NCI-H146 (cell line): ENCODE results near the gene NCOA1.
"Not testable (repeated sequence)": the region's sequence is repeated elsewhere in the genome, so short reads cannot be mapped to it uniquely, and the experiment has no call there.

Experiments used
- DNase-seq: peaks from one replicate; lab custom pipeline; 2025; lab: John Stamatoyannopoulos, UW

The NCOA1 gene

DNA sequence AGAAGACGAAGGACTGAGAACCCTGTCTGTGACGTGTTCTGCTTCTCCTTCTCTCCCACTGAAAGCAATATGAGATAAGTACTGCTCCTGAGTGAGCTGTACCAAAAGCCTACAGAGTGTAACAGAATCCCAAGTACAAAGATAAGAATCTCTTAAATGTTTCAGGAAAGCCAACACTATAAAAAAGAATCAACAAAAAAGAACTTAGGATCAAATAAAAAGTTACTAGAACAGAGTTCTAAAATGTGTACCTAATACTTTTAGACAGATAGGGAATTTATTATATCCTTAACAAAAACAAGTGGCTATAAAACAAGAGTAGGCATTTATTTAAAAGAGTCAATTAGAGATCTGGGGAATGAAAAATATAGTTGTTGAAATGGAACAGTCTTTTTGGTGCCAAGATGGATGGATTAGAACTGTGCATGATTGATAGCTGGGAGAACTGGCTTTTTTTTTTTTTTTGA is 49.0 kb downstream of the NCOA1 start:
- no peak for DNase-seq

DNA sequence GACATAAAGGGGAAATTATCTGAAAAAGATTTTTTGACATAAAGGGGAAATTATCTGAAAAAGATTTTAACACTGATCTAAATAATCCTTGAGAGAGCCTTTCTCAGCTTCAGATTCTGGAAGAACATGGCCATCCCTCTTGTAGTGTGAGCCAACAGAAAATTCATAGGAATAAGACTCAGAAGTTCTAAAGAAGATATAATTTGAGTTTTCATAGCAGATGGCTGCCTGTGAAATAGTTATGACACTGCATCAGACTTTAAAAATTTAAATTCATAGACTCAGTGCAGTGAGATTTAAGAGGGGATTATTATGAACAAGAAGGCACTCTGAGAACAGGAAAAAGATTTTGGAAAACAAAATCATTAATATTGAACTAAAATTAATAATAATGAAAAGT is 50.6 kb downstream of the NCOA1 start:
- DNase-seq, result no peak

DNA sequence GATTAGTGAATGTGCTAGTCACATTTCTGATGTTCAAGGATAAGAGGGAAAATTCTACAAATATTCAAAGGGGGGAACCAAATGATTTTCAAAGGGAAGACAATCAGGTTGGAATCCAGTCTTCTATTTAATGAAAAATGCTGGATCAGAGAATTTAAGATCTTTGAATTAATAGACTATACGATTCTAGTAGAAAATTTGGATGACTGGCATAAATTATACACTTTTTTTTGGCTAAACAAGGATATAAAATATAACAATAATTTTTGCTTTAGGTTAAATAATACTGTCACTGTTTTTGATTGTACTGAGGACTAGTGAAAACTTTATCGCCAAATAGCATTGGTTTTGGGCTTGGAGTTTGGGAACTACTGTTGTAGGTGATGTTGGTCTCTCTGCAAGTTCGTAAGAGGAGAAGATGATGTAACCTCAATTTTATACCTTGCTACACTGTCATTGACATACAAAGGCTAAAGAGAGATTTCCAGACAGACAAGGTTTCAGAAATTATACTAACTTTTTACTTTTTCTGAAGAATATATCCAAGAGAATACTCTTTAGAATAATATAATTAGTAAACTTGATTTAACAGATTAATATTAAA is 51.3 kb downstream of the NCOA1 start:
- DNase-seq, result no peak

DNA sequence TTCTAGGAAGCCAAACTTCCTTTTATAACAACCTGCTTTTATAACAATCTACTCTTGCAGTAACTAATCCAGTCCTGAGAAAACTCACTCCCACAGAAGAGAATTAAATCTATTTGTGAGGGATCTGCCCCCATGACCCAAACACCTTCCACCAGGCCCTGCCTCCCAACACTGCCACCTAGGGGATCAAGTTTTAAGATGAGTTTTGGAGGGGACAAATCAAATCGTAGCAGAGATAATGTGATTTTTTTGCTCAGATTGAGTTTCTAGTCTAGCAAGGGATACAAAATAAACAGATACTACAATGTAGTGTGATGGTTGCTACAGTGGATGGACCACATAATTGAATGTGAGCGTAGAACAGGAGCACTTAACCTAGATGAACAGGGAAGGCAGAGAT is 52.2 kb downstream of the NCOA1 start:
- no peak for DNase-seq

DNA sequence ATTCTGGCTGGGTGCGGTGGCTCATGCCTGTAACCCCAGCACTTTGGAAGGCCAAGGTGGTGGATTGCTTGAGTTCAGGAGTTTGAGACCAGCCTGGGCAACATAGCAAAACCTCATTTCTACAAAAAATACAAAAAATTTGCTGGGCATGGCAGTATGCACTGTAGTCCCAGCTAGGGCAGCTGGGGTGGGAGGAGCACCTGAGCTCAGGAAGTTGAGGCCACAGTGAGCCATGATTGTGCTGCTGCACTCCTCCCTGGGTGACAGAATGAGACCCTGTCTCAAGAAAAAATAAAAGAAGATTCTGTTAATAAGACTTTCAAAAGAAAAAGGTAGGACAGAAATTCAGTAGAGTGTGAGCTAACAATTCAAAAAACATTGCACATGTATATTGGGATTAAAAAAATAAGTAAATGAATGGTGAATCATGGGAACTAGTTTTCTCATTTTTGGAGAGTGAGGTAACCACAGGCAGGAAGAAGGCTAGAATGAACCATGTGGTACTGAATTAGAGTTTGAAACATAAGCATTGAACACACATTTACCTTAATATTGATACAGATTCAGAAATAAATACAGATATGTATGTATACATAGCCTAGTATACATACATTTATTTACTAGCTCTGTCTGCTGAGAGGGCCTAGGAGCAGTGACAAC is 53.5 kb downstream of the NCOA1 start:
- DNase-seq, result no peak

DNA sequence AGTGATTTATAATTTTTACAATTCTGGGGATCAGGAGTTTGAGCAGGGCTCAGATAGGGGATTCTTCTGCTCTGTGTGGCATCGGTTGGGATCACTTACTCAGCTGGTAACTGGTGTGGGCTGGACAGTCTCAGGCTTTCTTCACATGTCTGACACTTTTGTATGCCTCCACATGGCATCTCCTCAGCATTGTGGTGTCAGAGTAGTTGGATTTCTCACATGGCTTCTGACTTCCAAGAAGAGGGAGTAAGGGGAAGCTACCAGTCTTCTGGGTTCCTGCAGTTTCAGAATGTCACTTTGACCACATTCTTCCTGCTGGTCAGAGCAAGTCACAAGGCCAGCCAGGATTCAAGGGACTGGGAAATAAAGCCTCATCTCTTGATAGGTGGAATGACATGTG is 55.6 kb downstream of the NCOA1 start:
- DNase-seq, result no peak

DNA sequence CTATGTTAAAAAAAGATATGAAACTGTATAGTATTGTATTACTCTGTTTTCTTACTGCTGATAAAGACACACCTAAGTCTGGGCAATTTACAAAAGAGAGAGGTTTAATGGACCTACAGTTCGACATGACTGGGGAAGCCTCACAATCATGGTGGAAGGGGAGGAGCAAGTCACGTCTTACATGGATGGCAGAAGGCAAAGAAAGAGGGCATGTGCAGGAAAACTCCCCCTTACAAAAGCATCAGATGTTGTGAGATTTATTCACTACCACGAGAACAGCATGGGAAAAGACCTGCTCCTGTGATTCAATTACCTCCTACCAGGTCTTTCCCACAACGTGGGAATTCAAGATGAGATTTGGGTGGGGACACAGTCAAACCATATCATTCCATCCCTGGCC is 57.0 kb downstream of the NCOA1 start:
- no peak for DNase-seq

DNA sequence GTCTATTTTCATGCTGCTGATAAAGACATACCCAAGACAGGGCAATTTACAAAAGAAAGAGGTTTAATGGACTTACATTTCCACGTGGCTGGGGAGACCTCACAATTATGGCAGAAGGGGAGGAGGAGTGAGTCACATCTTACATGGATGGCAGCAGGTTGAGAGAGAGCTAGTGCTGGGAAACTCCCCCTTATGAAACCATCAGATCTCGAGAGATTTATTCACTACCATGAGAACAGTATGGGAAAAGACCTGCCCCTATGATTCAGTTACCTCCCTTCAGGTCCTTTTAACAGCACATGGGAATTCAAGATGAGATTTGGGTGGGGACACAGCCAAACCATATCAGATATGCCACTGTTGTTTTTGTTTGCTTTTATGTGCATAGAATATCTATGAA is 59.2 kb downstream of the NCOA1 start:
- DNase-seq, result not testable (repeated sequence)

DNA sequence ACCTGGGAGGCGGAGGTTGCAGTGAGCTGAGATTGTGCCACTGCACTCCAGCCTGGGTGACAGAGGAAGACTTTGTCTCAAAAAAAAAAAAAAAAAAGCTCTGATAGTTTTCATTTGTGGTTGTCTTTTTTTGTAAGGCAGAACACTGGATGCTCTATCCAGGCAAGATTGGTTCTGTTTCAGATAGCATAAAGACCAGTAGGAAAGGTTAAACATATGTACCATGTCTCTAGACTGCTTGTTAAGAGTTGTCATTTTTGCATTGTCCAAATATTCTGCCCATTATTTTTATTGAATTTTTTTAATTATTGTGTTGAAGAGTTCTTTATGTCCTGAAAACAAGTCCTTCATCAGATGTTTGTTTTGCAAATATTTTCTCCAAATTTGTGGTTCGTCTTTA is 60.0 kb downstream of the NCOA1 start:
- no peak for DNase-seq

DNA sequence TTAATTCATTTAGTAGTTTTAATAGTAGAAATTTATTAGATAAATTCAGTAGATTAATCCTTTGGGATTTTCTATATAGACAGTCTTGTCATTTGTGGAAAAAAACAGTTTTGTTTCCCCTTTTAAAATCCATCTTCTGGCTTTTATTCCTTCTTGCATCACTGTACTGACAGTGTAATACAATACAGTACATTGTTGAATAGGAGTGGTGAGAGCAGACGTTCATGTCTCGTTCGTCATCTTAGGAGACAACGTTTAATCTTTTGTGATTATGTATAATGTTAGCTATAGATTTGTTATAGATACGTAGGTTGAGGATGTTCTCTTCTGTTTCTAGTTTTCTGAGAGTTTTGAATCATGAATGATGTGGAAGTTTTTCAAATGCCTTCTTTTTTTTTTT is 61.8 kb downstream of the NCOA1 start:
- DNase-seq, result no peak

DNA sequence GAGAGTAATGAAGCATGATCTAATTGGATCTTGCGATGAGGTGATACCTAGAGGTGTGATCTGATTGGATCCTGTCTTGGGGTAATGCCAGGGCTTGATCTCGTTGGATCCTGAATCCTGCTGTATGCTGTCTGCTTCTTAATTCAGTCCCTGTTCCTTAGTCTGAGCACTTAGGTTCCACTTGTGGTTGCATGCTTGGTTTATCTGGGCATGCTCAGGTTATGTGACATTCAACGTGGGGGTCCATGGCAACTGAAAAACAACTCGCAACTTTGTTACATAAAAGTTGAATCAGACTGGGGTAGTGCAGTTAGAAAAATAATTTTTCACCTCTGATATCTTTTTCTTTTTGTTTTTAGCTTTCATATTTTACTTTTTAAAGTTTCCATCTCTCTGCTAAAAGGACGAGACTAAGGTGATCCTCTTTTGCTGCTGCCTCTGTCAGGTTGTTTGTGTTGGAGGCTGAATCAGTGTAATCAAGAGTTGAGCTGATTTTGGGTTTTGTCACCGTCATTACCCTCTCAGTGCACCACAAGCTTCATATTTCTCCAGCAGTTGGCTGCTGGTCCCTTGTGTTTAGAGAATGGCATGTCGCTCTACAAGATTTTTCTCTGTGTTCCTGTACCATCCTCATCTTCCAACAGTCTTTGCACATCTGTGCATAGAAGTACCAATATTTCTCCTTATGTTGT is 67.9 kb downstream of the NCOA1 start:
- DNase-seq, result no peak

DNA sequence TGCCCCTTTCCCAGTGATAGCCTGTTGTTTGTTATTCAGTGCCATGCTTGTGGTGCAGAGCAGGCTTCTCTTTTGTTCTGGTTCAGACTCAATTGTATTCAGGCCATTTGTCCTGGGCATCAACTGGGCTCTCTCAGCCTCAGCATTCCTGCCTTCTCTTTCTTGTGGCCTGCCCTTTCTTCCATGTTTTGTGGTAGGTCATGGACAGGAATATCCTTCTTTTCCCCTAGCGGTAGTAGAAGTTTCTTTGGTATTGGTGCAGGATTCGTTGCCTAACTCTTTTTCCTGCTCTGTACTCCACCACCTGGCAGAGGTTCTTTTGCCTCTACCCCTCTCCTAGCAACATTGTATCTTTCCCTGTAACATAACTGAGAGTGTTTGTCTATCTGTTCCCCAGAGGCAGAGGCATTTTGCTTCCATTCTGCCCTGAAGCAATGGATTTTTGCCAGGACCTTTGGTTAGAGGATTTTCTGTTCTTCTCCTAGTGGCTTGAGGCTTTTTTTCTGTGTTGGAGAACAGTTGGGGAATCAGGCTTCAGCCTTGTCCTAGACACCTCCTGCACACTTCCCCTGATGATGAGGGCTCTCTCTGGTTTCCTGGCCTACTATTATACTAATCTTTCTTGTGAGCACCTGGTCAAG is 68.5 kb downstream of the NCOA1 start:
- DNase-seq, result no peak

DNA sequence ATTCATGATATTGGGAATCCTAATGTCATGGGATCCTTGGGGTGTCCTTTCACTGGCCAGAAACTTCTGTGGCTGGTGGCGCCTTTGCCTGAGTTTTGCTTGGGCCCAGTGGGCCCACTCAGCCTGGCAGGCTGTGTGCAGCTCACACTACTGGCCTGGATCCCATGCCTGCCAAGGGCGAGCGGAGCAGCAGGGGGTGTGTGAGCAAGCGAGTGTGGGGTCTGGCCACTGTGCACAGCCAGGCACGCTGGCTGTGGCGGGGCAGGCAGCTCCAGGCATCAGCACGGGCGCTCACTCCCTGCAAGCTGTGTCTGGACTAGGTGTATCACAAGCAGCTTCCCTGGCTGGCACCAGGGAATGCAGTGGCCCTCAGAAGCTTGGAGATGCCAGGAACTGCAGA is 74.5 kb downstream of the NCOA1 start:
- DNase-seq, result no peak

DNA sequence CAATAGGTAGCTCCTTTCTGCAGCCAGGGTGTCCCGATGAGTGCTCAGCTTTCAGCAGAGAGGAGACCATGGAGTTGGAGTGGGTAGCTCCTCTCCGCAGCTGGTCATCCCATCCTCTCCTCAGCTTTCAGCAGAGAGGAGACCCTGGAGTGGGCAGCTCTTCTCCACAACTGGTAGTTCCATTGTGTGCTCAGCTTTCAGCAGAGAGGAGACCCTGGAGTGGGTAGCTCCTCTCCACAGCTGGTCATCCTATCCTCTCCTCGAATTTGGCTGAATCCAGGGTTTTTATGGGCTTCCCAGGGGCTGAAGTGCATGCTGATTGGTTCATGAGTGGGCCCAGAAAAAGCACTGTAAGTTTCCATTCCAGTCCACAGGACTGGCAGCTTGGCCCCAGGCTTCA is 75.2 kb downstream of the NCOA1 start:
- DNase-seq, result no peak

DNA sequence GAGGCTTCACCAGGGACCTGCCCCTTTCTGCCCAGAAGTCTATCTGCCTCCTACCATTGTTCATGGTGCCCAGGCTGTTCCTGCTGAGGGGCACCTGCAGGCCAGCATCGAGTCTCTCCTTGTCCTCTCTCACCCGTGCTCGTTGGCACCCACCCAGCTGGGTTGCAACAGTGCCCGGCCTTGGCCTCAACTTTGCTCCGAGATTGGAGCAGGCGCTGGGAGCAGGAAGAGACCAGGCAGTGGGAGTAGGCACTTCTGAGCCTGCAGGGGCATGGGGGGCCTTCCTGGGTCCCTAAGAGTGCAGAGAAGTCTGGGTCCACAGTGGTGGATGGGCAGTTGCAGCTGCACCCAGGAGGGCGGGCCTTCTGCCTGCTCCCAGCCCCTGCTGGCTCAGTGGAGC is 75.6 kb downstream of the NCOA1 start:
- no peak for DNase-seq

DNA sequence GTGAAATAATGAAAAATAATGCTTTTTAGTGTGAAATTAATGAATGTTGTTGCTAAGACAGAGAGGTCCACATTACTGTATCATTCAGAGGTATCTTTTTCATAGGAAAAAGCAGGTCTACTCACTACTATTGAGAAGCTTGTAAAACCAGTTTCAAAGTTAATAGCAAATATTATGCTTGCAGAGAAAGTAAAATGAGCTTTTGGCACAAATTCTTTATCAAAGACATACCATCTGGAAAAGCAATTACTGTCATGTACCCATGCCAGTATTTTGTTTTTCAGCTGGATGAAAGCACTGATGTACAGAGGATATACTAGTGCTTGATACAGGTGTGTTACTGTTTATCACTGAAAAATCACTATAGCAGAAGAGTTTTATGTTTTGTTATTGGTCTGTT is 77.5 kb downstream of the NCOA1 start:
- DNase-seq, result no peak

DNA sequence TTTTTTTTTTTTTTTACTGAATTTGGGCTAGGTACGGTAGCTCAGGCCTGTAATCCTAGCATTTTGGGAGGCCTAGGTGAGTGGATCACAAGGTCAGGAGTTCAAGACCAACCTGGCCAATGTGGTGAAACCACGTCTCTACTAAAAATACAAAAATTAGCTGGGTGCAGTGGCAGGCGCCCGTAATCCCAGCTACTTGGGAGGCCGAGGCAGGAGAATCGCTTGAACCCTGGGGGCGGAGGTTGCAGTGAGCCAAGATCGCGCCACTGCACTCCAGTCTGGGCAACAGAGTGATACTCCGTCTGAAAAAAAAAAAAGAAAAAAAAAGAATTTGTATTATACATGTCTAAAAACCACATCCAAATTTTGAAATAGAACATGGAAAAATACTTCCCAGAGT is 78.5 kb downstream of the NCOA1 start:
- not testable (repeated sequence) for DNase-seq

DNA sequence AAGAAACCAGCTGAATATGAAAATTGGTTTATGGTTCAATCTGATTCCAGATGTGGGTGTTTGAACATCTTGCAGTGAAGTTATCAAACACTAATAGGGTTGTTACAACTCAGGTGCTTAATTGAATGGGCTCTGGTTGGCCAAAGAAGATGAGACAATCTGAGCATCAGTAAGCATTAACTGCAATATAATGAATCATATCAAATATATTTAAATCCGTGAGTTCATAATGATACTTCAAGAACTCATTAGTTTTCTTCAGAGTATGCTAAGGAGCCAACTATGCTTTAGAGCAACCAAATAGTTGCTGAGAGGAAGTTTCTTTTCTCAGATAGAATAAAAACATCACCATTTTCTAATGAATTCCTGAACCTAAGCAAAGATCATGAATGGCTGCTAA is 79.2 kb downstream of the NCOA1 start:
- no peak for DNase-seq

DNA sequence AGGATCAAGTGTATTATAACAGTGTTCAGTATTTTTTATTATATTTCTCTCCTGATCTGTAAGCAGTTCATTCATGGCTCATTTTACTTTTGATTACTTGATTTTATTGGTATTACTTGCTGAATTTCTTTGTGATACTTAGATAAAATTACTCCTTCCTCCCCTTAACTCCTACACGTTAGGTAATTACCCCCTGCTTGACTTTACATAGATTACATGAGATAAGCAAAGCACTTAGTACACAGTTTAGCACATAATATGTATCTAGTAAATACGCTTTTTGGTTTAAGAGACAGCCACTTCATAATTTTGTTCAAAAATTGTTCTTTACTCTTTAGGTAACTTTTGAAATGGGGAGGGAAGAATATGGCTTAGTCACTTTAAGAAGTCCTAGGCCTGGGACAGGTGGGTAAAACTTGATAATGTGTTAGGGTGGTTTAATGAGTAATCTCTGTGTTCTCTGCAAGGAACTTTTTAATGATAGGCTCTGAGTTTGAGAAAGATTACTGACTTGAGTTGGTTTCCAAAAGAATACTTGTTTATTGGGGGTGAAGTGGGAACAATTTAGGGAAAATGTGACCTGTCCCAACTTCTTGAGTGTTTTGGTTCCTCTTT is 80.9 kb downstream of the NCOA1 start:
- DNase-seq, result no peak

DNA sequence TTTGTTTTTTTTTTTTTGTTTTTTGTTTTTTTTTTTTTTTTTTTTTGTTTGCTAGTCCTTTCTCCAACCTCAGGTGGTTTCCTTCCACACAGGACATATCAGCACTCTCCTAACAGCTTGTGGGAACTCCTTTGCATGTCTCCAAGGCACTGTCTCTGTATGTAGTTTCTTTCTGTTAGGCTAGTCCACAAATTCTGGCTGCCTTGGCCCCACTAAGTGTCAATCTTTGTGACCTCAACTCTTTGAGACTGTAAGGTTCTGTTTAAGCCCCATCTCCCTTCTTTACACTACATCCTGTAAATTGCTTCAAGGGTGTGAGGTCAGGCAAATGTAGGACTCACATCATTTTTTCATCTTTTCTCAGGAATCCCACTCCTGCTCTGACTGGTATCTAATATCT is 85.1 kb downstream of the NCOA1 start:
- no peak for DNase-seq

DNA sequence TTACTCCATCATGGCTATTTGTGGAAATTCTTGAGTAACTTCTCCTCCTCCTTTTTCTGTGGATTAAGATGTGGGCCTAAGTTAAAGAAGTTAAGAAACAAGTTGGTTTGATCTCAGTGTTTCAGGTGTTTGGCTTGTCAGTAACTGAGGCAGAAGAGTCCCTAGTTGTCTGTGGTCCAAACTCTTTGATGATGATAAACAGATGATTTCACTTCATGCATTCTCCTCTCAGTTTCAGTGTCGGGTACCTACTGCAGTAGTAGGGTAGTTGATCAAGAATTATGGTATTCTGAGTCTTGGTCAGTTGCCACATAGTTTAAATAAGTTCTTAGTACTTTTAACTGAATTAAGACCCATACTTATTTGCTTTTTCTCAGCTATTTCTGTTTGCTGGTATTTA is 85.6 kb downstream of the NCOA1 start:
- no peak for DNase-seq

DNA sequence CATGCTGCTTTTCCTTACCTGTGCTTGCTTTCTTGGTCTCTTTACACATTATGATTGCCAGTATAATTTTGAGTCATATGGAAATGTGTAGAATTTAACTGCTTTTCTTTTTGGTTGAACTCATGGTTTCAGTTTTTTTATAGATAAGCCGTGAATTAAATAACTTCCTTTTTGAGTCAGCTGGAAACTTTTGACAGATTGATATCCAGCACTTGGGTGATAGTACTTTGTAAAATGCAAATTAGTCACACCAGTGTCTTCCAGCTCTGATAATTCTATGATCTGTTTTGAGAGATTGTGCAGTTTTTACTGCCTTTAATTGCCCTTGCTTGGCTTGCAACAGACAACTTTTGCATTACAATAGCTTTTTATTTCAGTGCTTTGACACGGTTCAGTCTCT is 86.4 kb downstream of the NCOA1 start:
- no peak for DNase-seq
